ENCODE measurements around the gene GAS6. TPM values are rescaled to one million over a fixed set of nuclear protein-coding genes. Genes with fewer than 3 reads are reported as not detected.
A peak's percentile ranks its signal among the peaks of the same experiment; 100 is the strongest.

GAS6 gene
- total RNA-seq, 4 donors from 2014 or later, result 128 to 287 (median 199) TPM

- no peaks in the 10 kb centered on the region for H3K27me3 ChIP-seq
- H3K27ac ChIP-seq, result peak overlapping the region; percentile 87 to 97
- peak overlapping the region; percentile 38 to 80 for H3K4me3 ChIP-seq
- TF ChIP-seq POLR2A (IDR thresholded peaks at IDR 0.05), result no peak
- TF ChIP-seq, protein P1, sequence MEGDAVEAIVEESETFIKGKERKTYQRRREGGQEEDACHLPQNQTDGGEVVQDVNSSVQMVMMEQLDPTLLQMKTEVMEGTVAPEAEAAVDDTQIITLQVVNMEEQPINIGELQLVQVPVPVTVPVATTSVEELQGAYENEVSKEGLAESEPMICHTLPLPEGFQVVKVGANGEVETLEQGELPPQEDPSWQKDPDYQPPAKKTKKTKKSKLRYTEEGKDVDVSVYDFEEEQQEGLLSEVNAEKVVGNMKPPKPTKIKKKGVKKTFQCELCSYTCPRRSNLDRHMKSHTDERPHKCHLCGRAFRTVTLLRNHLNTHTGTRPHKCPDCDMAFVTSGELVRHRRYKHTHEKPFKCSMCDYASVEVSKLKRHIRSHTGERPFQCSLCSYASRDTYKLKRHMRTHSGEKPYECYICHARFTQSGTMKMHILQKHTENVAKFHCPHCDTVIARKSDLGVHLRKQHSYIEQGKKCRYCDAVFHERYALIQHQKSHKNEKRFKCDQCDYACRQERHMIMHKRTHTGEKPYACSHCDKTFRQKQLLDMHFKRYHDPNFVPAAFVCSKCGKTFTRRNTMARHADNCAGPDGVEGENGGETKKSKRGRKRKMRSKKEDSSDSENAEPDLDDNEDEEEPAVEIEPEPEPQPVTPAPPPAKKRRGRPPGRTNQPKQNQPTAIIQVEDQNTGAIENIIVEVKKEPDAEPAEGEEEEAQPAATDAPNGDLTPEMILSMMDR (IDR thresholded peaks at IDR 0.05), result no peak
- peaks cover 0 to 22% of the 10 kb centered on the region in 2 donors for H3K4me1 ChIP-seq
- intact Hi-C loops (cut with DNase I; ENCODE audit: low total_unique reads), result no loop called here
- DNase-seq, result peak in 1 of 2 donors; percentile 28
- no peaks in the 10 kb centered on the region for H3K36me3 ChIP-seq
- H3K9me3 ChIP-seq, result no peaks in the 10 kb centered on the region
Observed at GRCh38 chr13:113862191-113862930, 1.5 kb downstream of the GAS6 start.

DNA sequence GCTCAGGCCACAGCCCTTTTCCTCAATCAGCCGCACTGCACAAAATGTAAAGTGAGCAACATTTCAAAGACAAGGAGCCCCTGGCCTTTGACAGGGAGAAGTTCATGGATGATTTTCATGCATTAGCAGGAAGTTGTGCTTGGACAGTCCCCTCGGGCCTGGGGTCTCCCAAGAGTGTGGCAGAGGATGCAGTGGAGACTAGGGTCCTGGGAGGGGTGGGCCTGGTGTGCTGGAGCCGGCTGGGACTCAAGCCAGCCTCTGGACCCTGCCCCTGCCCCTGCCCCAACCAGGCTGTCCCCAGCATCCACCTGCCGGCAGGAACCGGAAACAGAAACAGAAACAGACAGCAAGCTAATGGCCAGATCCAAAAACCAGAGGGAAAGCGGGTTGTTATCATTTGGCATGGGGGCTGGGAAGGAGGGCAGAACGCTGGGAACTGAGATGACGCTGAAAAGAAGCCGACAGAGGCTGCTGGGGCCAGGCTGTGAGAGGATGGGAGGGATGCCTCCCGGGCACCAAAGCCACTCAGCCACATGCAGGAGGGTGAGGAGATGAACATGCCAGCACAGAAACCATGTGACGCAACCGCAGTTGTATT is 2.3 kb downstream of the GAS6 start:
- peak overlapping the region; percentile 87 to 97 for H3K27ac ChIP-seq
- H3K4me3 ChIP-seq, result no peak overlapping the region
- TF ChIP-seq, protein P1 (IDR thresholded peaks at IDR 0.05), result no peak
- no peak for TF ChIP-seq POLR2A (IDR thresholded peaks at IDR 0.05)
- H3K36me3 ChIP-seq, result no peaks in the 10 kb centered on the region
- DNase-seq, result peak in 1 of 2 donors; percentile 20
- intact Hi-C loops (cut with DNase I; ENCODE audit: low total_unique reads), result no loop called here
- H3K4me1 ChIP-seq, result peaks cover 0 to 27% of the 10 kb centered on the region in 2 donors
- H3K27me3 ChIP-seq, result no peaks in the 10 kb centered on the region
- H3K9me3 ChIP-seq, result no peaks in the 10 kb centered on the region

GRCh38 chr13:113860665-113861432 is 3.0 kb downstream of the GAS6 start:
- intact Hi-C loops (cut with DNase I; ENCODE audit: low total_unique reads), result no loop called here
- Histone ChIP-seq H3K27me3 (no peaks in the 10 kb centered on the region), H3K4me1 (peaks cover 0 to 34% of the 10 kb centered on the region in 2 donors)

GRCh38 chr13:113860051-113860664 is 3.7 kb downstream of the GAS6 start:
- intact Hi-C loops (cut with DNase I; ENCODE audit: low total_unique reads), result no loop called here
- TF ChIP-seq, protein P1 (IDR thresholded peaks at IDR 0.05), result no peak
- TF ChIP-seq POLR2A (IDR thresholded peaks at IDR 0.05), result no peak
- Histone ChIP-seq H3K4me1 (peaks cover 0 to 41% of the 10 kb centered on the region in 2 donors), H3K27me3 (no peaks in the 10 kb centered on the region), H3K9me3 (no peaks in the 10 kb centered on the region), H3K36me3 (no peaks in the 10 kb centered on the region), H3K27ac (peak overlapping the region; percentile 87 to 97), H3K4me3 (no peak overlapping the region)
- no peak for DNase-seq

More at GRCh38 chr13:113860665-113861432, 3.0 kb downstream of the GAS6 start:
- H3K4me3 ChIP-seq, result no peak overlapping the region
- no peaks in the 10 kb centered on the region for H3K36me3 ChIP-seq
- H3K9me3 ChIP-seq, result no peaks in the 10 kb centered on the region
- TF ChIP-seq, protein P1 (IDR thresholded peaks at IDR 0.05), result no peak
- H3K27ac ChIP-seq, result peak overlapping the region; percentile 87 to 97
- peak; percentile 60 to 72 for DNase-seq

Data from uterus (tissue), 4 donors.